Measurements from ENCODE around the gene CAV3.

DNA sequence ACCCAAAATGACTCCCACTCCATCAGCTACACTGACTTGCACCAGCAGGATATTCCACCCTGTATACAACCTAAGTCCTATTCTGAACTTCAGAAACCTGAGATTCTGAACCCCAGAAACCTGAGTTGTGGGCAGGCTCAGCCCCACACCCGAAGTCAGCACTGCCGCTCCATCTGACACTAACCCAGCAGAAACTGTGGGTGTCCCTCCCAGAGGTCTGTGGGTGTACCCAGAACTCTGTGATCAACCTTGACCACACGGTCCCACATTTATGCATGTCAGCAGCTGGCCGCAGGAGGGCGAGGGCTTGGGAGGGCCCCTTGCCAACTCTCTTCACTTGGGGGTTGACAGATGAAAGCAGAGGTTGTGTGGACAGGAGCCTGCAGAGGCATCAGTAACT is 26.5 kb downstream of the CAV3 start:
- no peak for TF ChIP-seq POLR2A (IDR thresholded peaks at IDR 0.05)
- TF ChIP-seq, protein P1, sequence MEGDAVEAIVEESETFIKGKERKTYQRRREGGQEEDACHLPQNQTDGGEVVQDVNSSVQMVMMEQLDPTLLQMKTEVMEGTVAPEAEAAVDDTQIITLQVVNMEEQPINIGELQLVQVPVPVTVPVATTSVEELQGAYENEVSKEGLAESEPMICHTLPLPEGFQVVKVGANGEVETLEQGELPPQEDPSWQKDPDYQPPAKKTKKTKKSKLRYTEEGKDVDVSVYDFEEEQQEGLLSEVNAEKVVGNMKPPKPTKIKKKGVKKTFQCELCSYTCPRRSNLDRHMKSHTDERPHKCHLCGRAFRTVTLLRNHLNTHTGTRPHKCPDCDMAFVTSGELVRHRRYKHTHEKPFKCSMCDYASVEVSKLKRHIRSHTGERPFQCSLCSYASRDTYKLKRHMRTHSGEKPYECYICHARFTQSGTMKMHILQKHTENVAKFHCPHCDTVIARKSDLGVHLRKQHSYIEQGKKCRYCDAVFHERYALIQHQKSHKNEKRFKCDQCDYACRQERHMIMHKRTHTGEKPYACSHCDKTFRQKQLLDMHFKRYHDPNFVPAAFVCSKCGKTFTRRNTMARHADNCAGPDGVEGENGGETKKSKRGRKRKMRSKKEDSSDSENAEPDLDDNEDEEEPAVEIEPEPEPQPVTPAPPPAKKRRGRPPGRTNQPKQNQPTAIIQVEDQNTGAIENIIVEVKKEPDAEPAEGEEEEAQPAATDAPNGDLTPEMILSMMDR (IDR thresholded peaks at IDR 0.05) = no peak

Measured in ovary (tissue), 3 donors.